ENCODE data around the gene DLAT. TPM values are rescaled to one million over a fixed set of nuclear protein-coding genes. Genes with fewer than 3 reads are reported as not detected.
A peak's percentile ranks its signal among the peaks of the same experiment; 100 is the strongest.
"Not testable (repeated sequence)": the region's sequence is repeated elsewhere in the genome, so short reads cannot be mapped to it uniquely, and the experiment has no call there.

DLAT gene
- total RNA-seq, 1 donor from 2014 or later, result 26.1 TPM

DNA sequence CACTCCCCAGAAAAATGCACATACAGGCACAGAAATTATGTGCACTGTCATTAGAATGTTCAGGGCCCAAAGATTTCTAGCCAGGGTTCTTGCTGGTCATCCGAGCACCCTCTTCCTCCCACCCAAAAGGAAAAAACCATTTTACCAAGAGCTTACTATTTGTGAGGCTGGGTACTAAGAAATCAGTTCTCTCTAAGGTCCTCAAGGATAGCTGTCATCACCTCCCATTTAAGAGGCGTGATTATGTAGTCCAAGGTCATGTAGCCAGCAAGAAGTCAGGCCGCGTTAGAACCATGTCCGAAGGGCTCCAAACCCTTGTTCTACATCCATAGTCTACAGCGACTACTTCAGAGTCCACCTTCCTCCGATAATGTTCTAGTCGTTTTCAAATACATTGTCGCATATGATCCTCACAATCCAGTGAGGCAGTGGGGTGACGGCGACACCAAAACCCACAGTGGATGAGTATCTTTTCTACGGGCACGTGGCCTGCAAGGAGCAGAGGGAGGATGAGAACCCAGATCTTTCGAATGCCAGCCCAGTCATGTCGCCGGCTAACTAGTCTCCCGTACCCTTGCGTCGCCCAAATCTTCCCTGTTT is 60.7 kb downstream of the DLAT start:
- H3K4me3 ChIP-seq, result peak overlapping the region; percentile 89
- no peaks in the 10 kb centered on the region for H3K27me3 ChIP-seq (ENCODE audit: low read depth)
- H3K9me3 ChIP-seq, result no peaks in the 10 kb centered on the region
- peaks cover 76% of the 10 kb centered on the region for H3K36me3 ChIP-seq
- intact Hi-C loops (cut with DNase I), result no loop called here
- peak; percentile 56 to 70 for ATAC-seq
- H3K27ac ChIP-seq, result peak overlapping the region; percentile 83
- H3K4me1 ChIP-seq, result peaks cover 27% of the 10 kb centered on the region
- TF ChIP-seq, protein P1, sequence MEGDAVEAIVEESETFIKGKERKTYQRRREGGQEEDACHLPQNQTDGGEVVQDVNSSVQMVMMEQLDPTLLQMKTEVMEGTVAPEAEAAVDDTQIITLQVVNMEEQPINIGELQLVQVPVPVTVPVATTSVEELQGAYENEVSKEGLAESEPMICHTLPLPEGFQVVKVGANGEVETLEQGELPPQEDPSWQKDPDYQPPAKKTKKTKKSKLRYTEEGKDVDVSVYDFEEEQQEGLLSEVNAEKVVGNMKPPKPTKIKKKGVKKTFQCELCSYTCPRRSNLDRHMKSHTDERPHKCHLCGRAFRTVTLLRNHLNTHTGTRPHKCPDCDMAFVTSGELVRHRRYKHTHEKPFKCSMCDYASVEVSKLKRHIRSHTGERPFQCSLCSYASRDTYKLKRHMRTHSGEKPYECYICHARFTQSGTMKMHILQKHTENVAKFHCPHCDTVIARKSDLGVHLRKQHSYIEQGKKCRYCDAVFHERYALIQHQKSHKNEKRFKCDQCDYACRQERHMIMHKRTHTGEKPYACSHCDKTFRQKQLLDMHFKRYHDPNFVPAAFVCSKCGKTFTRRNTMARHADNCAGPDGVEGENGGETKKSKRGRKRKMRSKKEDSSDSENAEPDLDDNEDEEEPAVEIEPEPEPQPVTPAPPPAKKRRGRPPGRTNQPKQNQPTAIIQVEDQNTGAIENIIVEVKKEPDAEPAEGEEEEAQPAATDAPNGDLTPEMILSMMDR (IDR thresholded peaks at IDR 0.05), result no peak
- no peak for DNase-seq

DNA sequence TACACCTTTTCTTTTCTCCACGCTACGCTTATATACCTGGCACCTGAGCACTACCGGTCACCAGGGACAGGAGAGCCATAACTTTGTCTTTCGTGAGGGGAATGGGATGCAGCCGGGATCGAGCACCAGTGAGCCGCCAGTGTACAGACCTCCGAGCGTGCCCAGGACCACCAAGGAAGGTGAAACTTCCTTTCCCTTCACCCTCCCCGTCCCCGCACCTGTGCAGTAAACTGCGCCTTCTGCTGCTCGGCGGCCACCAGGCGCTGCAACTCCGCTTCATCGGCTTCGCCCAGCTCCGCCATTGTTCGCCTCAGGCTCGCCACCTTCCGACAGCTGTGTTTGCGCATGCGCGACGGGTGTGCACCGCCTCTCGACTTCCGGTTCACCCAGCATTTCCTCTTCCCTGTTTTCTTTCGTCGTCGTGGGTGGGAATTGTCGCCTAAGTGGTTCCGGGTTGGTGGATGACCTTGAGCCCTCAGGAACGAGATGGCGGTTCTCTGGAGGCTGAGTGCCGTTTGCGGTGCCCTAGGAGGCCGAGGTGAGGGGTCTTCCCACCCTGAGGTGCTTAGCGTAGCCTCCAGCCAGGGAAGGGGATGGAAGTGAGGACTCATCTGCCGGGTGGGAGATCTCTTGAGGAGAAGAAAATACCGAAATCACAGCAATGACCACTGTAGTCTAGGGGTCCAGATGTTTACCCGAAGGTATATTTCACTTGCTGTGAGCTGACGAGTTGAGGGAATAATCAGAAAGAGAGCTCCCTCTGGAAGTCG is 61.4 kb downstream of the DLAT start, which contains the start of the genes SDHD and TIMM8B:
Gene SDHD, plus strand, starts transcription at position 452 of the 770 bp plus-strand sequence. Its CDS starts 35 bp downstream, at position 487.
Gene TIMM8B, minus strand, starts transcription at position 335 of the 770 bp plus-strand sequence. Its CDS starts 33 bp downstream, at position 302.
- Histone ChIP-seq H3K27ac (peak within 1 kb of the TSS; percentile 83), H3K4me3 (peak within 1 kb of the TSS; percentile 89), H3K36me3 (peaks cover 76% of the 10 kb centered on the region), H3K9me3 (no peaks in the 10 kb centered on the region), H3K27me3 (ENCODE audit: low read depth) (no peaks in the 10 kb centered on the region), H3K4me1 (peaks cover 27% of the 10 kb centered on the region)
- TF ChIP-seq, protein P1 (IDR thresholded peaks at IDR 0.05), result peak; percentile 29
- intact Hi-C loops (cut with DNase I), result no loop called here
- DNase-seq, result peak; percentile 93
- peak; percentile 96 to 99 for ATAC-seq

DNA sequence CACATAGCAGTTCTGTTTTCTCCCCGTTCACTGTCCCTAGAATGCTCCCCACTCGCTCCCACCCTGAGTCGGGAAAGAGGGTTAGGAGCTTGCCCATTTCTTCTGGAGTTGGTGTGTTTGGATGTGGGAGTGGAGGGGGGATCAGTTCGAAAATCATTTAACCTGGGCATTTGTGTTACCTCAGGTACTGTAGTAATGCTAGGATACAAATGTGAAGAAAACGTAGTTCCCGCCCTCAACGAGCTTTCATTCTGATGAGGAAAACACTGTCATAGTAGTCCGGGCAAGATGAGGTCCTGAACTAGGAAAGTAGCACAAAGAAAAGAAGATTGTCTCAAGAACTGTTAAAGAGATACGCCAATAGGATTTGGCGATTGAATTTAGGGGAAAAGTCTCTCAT is 62.0 kb downstream of the DLAT start:
- Histone ChIP-seq H3K4me1 (peaks cover 27% of the 10 kb centered on the region), H3K4me3 (peak overlapping the region; percentile 89), H3K27me3 (ENCODE audit: low read depth) (no peaks in the 10 kb centered on the region), H3K36me3 (peaks cover 76% of the 10 kb centered on the region), H3K27ac (peak overlapping the region; percentile 83), H3K9me3 (no peaks in the 10 kb centered on the region)
- intact Hi-C loops (cut with DNase I), result no loop called here
- ATAC-seq, result peak; percentile 2
- TF ChIP-seq, protein P1 (IDR thresholded peaks at IDR 0.05), result no peak
- DNase-seq, result no peak

DNA sequence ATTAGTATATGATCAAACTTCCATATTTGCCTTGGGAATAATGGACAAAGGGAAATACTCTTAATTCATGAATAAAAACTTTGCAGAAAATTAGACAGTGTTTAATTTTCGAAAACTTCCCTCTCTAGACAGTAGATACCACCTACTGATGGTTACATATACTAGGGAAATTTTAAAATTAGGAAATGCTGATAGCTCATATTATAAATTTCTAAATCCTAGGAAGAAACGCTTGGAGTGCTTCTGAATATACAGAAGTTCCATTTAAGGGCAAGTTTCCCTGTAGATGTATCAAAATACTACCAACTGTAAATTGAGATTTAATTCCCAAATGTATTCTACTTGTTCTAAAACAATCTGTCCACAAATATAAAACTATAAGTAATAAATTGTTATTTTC is 70.1 kb downstream of the DLAT start:
- H3K27me3 ChIP-seq (ENCODE audit: low read depth); H3K9me3 ChIP-seq; H3K4me3 ChIP-seq; intact Hi-C loops (cut with DNase I); H3K27ac ChIP-seq; DNase-seq; H3K4me1 ChIP-seq; ATAC-seq: not testable (repeated sequence)
- H3K36me3 ChIP-seq, result peaks cover 77% of the 10 kb centered on the region

DNA sequence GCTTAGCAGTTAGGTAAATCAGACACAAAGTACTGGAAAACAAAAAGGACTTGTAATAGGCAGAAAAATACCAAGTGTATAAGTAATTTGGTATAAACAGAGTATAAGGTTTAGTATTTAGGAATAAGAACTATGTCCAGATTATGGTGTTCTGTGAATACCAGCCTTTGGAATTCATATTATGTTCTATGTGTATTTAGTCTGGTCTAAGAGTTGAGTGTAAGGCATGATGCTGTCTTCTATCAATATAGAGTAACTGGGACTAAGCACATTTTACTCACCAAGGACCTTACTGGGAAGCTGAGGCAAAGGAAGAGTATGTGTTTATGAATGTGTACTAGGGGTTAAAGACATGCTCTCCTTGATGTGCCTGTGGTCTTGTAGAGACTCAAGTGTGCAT is 71.0 kb downstream of the DLAT start:
- H3K27ac ChIP-seq, result no peak overlapping the region
- ATAC-seq (no peak), DNase-seq (no peak)
- H3K9me3 ChIP-seq, result no peaks in the 10 kb centered on the region
- intact Hi-C loops (cut with DNase I), result no loop called here
- TF ChIP-seq, protein P1 (IDR thresholded peaks at IDR 0.05), result no peak
- no peaks in the 10 kb centered on the region for H3K27me3 ChIP-seq (ENCODE audit: low read depth)
- H3K36me3 ChIP-seq, result peaks cover 68% of the 10 kb centered on the region
- no peaks in the 10 kb centered on the region for H3K4me1 ChIP-seq
- H3K4me3 ChIP-seq, result no peak overlapping the region
